ENCODE results near the gene ZBED4.

Gene ZBED4

DNA sequence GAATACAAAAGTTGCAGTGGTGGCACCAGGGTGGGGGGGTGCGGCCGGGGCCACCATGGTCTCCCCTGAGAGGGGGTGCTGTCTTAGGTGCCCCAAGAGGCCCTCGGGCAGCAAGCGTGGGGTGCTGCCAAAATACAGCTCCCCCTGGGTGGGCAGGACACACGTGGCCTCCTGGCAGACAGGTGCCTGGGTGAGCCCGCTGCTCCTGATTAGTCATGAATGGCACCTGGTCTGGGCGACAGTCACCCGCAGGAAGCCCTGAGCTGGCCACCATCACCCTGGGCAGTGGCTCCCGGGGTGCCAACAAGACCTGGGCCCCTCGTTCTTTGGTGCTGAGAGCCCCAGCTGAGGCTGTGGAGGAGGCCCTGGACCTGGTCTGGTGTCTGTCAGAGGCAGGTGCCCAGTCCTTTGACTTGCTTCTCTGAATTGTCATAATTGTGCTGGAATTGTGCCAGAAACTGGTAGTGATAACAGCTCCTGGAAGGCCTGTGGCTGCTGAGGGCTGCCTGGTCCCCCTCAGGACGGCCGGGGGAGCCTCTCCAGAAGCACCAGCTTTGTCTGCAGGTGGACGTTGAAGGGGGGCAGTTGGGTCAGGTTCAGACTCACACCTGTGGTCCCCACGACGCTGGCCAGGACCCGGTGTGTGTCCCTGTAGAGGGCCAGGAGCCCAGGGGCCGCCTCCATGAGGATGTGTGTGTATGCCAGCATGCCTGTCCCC, 49.8 kb downstream of the ZBED4 start:
- H3K27me3 Mint-ChIP-seq = no peaks in the 10 kb centered on the region
- no peak for ATAC-seq (ENCODE audit: low read depth)
- H3K36me3 Mint-ChIP-seq = peaks cover 32% of the 10 kb centered on the region
- DNase-seq (ENCODE audit: low spot score in 2 of 2) = no peak
- H3K9me3 Mint-ChIP-seq = peaks cover 3% of the 10 kb centered on the region
- H3K4me3 Mint-ChIP-seq = no peak overlapping the region
- no peak overlapping the region for H3K27ac Mint-ChIP-seq
- H3K4me1 Mint-ChIP-seq = peaks cover 3% of the 10 kb centered on the region

DNA sequence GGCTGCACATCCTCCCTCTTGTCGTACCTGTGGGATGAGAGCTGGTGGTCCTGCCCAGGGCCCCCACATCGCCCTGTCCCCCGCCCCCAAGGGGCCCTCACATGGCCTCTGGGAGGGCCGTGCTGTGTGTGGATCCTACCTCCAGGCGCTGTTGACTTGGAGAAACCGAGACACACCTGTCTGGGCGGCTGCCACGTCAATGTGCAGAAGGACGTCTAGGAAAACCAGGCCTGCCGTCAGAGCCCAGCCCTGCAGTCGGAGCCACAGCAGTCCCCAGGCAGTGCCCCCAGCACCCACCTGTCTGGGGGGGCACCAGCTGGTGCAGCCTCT, 50.4 kb downstream of the ZBED4 start:
- Mint-ChIP-seq H3K36me3 (peaks cover 32% of the 10 kb centered on the region), H3K9me3 (peaks cover 3% of the 10 kb centered on the region), H3K27me3 (no peaks in the 10 kb centered on the region), H3K4me3 (no peak overlapping the region), H3K4me1 (peaks cover 3% of the 10 kb centered on the region), H3K27ac (no peak overlapping the region)
- ATAC-seq (ENCODE audit: low read depth) = no peak
- no peak for DNase-seq (ENCODE audit: low spot score in 2 of 2)

DNA sequence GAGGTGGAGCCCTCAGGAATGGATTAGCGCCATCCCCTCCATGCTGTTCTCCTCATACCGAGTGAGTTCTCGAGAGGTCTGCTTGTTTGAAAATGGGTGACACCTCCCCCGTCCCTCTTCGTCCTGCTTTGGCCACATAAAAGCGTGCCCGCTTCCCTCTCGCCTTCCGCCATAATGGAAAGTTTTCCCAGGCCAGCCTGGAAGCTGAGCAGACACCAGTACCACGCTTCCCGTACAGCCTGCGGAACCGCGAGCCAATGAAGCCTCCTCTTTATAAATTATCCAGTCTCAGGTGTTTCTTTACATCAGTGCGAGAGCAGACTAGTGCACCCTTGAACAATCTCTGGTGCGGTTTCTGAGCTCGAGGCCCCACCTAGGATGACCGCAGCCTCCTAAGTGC, 51.8 kb downstream of the ZBED4 start:
- DNase-seq (ENCODE audit: low spot score in 2 of 2) (no peak), ATAC-seq (ENCODE audit: low read depth) (no peak)
- no peak overlapping the region for H3K4me3 Mint-ChIP-seq
- no peak overlapping the region for H3K27ac Mint-ChIP-seq
- peaks cover 3% of the 10 kb centered on the region for H3K9me3 Mint-ChIP-seq
- H3K36me3 Mint-ChIP-seq = peaks cover 32% of the 10 kb centered on the region
- peaks cover 3% of the 10 kb centered on the region for H3K4me1 Mint-ChIP-seq
- no peaks in the 10 kb centered on the region for H3K27me3 Mint-ChIP-seq

DNA sequence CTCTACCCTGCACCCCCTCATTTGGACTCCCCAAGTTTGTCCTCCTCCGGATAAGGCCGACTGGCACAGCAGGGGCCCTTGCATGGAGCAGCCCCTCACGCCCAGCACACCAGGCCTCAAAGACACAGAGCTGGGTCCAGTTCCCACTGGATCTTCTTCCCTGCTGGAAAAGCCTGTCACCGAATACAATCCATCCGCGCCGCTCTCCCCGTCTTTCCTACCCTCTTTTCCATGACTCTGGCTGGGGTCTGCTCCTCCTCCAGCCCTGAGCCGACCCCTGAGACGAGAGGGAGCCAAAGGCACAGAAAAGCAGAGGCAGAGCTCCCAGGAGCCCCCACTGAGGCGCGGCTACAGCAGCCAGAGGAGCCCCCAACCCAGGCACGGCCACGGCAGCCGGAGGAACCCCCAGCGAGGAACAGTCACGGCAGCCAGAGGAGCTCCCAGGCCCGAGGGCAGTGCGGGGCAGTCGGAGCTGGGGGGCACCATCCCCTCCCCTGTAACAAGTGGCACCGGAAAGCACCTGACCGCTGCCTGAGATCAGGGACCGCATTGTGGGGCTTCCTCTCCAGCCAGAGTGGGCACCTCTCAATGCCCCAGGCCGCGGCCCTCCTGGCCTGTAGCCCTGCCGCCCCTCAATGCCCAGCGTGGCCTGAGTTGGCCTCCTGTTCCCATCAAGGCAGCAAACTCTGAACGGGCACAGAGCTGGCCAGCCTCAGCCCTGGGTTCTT, 52.6 kb downstream of the ZBED4 start:
- peaks cover 3% of the 10 kb centered on the region for H3K9me3 Mint-ChIP-seq
- H3K4me1 Mint-ChIP-seq = peaks cover 3% of the 10 kb centered on the region
- H3K4me3 Mint-ChIP-seq = no peak overlapping the region
- no peaks in the 10 kb centered on the region for H3K27me3 Mint-ChIP-seq
- DNase-seq (ENCODE audit: low spot score in 2 of 2) (no peak), ATAC-seq (ENCODE audit: low read depth) (no peak)
- no peak overlapping the region for H3K27ac Mint-ChIP-seq
- H3K36me3 Mint-ChIP-seq = peaks cover 25% of the 10 kb centered on the region

DNA sequence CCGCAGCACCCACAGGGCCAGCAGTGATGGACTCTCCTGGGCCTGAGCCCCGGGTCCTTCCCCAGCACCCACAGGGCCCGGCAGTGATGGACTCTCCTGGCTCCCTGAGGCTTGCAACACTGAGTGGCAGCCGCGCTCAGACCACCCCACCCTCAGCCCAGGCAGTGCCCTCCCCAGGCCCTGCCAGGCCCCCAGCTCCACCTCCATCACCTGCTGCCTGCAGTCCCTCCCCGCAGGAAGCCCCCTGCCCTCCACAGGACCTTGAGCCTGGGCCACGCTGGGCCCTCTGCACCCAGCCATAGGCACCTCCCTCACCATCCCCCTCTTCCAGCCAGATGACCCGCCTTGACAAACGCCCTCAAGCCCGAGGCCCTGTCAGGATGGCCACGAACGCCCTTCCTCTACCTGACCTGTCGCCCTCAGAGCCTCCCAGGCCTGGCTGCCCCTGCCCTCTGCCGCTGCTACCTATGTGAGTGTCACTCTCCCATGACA, 53.2 kb downstream of the ZBED4 start:
- Mint-ChIP-seq H3K36me3 (peaks cover 19% of the 10 kb centered on the region), H3K4me3 (no peak overlapping the region), H3K9me3 (no peaks in the 10 kb centered on the region), H3K27me3 (no peaks in the 10 kb centered on the region), H3K4me1 (peaks cover 3% of the 10 kb centered on the region), H3K27ac (peak overlapping the region; percentile 68)
- no peak for DNase-seq (ENCODE audit: low spot score in 2 of 2)
- no peak for ATAC-seq (ENCODE audit: low read depth)

DNA sequence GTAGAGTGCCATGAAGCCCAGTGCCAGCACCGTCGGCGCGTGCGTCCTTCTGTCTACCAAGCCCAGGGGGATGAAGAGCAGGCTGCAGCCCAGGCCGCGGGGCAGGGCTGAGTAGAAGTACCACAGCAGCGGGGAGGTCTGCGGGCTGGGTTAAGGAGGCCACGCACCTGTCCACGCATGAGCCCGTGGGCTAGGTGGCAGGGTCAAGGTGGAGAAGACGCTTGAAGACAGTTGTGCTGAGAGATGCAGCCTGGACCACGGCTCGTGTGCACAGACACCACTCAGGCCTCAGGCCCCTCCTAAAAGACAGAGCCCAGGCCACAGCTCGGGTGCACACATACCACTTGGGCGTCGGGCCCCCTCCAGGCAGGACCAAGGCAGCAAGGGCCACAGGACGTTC, 54.2 kb downstream of the ZBED4 start:
- ATAC-seq (ENCODE audit: low read depth) = no peak
- DNase-seq (ENCODE audit: low spot score in 2 of 2) = no peak
- peaks cover 3% of the 10 kb centered on the region for H3K4me1 Mint-ChIP-seq
- peaks cover 12% of the 10 kb centered on the region for H3K36me3 Mint-ChIP-seq
- H3K27ac Mint-ChIP-seq = peak overlapping the region; percentile 68
- no peaks in the 10 kb centered on the region for H3K27me3 Mint-ChIP-seq
- H3K4me3 Mint-ChIP-seq = no peak overlapping the region
- H3K9me3 Mint-ChIP-seq = no peaks in the 10 kb centered on the region

DNA sequence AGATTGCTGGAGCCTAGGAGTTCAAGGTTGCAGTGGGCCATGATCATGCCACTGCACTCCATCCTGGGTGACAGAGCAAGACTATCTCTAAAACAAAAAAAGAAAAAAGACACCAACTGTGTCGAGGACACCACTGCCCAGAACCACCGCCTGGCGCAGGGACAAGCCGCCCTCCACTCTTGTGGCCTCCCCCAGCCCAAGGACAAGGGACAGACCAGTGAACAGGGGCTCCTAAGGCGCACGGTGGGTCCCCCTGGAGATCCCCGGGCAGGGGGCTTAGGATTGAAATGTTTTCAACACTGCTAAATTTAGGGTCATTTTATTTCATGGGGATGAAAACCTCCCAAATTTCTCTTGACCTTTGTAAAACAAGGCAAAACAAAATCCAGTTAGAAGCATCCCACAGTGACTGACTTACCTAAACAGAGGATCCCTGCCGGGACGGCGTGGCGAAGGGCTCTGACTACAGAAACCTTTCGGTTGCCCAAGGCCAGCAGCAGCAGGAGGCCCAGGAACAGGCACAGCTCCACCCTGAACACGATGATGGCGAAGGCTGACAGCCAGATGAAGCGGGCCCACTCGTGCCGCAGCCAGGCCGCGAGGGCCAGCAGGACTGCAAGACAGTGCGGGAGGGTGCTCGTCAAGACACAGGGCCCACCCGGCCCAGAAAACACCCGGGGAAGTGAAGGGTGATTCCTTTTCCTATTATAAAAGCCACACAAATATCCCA, 56.0 kb downstream of the ZBED4 start:
- Mint-ChIP-seq H3K27me3 (no peaks in the 10 kb centered on the region), H3K36me3 (peaks cover 12% of the 10 kb centered on the region), H3K4me1 (peaks cover 3% of the 10 kb centered on the region), H3K9me3 (no peaks in the 10 kb centered on the region), H3K4me3 (no peak overlapping the region), H3K27ac (no peak overlapping the region)
- ATAC-seq (ENCODE audit: low read depth) (no peak), DNase-seq (ENCODE audit: low spot score in 2 of 2) (no peak)

DNA sequence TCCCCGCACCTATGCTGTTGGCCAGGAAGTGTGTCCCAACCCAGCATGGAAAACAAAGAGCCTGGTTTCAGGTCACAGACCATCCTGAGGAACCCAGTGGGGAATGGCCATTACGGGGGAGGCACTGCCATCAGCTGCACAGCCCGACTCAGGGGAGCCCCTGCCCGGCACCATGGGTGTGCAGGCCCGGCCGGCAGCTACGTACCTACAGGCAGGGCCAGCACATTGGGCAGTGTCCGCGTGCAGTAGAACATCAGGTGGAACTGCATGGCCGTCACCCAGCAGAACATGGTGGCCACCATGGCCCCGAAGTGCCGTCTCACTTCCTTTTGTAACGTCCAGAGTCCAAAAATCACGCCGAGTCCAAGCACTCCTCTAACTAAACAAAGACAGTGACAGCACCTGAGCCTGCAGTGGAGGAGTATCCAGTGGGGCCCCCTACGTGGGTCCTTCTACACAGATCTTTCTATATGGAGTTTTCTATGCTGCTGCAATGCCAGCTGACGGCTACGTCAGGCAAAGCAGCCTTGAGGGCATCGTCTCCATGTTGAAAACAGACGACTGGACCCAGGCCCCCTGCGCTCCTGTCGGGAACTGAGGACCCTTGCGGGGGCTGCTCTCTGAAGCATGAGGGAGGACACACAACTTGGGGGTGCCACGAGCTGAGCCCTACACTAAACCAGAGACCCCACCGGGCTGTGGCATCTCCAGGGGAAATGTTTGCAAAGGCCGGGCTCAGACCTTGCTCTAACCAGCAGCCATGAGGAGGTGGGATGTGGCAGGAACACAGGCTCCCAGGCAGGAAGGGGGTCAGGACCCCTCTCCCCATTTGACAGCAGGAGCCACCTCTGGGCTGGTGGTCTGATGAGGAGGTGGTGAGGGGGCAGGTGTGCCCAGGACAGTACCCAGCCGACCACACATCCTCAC, 56.8 kb downstream of the ZBED4 start:
- Mint-ChIP-seq H3K4me1 (peaks cover 3% of the 10 kb centered on the region), H3K9me3 (no peaks in the 10 kb centered on the region), H3K27me3 (no peaks in the 10 kb centered on the region), H3K36me3 (peaks cover 11% of the 10 kb centered on the region), H3K27ac (no peak overlapping the region), H3K4me3 (no peak overlapping the region)
- no peak for ATAC-seq (ENCODE audit: low read depth)
- DNase-seq (ENCODE audit: low spot score in 2 of 2) = no peak

DNA sequence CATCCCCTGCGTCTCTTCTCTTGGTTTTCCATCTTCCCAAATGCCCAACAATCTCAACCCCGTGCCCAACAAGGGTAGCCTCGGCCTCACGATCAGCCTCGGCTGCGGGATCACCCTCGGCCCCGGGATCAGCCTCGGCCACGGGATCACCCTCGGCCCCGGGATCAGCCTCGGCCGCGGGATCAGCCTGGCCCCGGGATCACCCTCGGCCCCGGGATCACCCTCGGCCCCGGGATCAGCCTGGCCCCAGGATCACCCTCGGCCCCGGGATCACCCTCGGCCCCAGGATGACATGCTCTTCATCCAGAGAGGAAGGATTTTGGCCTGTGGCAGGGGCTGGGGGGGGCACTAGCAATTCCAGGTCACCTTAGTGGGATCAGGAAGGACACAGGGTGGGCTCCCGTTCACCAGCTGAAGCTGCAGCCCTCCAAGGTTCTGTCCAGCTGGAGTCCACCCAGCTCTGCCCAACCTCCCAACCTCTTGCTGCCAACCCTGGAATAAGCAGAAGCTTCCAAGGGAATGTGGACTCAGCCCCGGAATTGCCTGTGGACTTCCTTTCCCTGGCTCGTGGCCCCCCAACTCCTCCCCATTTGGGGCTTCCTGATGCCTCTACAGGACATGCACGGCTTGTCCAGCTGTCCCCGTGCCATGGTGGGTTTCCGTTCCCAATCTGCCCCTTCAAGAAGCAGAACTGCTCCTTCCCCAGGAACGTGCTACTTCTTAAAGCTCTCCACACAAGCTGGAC, 58.4 kb downstream of the ZBED4 start:
- ATAC-seq (ENCODE audit: low read depth) (no peak), DNase-seq (ENCODE audit: low spot score in 2 of 2) (no peak)
- Mint-ChIP-seq H3K9me3 (no peaks in the 10 kb centered on the region), H3K27me3 (no peaks in the 10 kb centered on the region), H3K4me3 (no peak overlapping the region), H3K4me1 (peaks cover 3% of the 10 kb centered on the region), H3K27ac (no peak overlapping the region), H3K36me3 (peaks cover 7% of the 10 kb centered on the region)

DNA sequence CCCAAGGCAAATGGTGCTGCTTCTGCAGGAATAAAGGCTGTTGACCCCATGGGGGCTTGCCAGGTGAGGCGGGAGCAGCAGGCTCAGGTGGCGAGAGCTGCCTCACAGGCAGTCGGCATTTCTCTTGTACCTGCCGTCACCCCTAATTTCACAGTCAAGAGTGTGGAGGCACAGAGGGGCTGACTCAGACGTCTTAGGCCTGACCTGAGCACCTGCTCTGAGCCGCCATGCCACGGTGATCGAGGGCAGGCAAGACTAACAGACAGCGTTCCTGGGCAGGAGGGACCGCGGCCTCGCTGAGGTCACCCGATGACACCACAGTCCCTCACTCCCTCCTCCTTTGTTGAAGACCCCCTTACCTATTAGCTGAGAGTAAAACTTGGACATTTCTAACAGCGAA, 59.4 kb downstream of the ZBED4 start:
- H3K4me1 Mint-ChIP-seq = no peaks in the 10 kb centered on the region
- ATAC-seq (ENCODE audit: low read depth) (no peak), DNase-seq (ENCODE audit: low spot score in 2 of 2) (no peak)
- H3K4me3 Mint-ChIP-seq = no peak overlapping the region
- no peaks in the 10 kb centered on the region for H3K36me3 Mint-ChIP-seq
- H3K9me3 Mint-ChIP-seq = no peaks in the 10 kb centered on the region
- H3K27me3 Mint-ChIP-seq = no peaks in the 10 kb centered on the region
- no peak overlapping the region for H3K27ac Mint-ChIP-seq

DNA sequence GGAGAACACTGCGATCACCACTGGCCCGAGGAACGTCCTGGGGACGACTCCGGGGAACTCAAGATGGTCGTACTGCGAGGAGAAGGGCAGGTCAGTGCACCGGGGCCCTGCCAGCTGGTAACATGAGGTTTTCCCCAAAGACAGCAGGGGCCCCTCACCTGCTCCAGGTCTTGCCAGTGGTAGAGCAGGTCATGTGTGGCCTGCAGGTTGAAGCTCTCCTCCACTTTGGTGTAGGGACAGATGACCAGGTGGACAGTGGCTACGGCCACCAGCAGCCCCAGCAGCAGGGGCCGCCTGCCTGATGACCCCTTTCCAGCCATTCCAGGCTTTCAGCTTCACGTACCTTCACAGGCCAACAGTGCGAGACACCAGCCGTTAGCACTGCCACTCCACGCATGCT, 59.8 kb downstream of the ZBED4 start:
- H3K27ac Mint-ChIP-seq = no peak overlapping the region
- H3K4me3 Mint-ChIP-seq = no peak overlapping the region
- ATAC-seq (ENCODE audit: low read depth) = no peak
- no peaks in the 10 kb centered on the region for H3K4me1 Mint-ChIP-seq
- H3K27me3 Mint-ChIP-seq = no peaks in the 10 kb centered on the region
- no peaks in the 10 kb centered on the region for H3K36me3 Mint-ChIP-seq
- DNase-seq (ENCODE audit: low spot score in 2 of 2) = no peak
- no peaks in the 10 kb centered on the region for H3K9me3 Mint-ChIP-seq

DNA sequence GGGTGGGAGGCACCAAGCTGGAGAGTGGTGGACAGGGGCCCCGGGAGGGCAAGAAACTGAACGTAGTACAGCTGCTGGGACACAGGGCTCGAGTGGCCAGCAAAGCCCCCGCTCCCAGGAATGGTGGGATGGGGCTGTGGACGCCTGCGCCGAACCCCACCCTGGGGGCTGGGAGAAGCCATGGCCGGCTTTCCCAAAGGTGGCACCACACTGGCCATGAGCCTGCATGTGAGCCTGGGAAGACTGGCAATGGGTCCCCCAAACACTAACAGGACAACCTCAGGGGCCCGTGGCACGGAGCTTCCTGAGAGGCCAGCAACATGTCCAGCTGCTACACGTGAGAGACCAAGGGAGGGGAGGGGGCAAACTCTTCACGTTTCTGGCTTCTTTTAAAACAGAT, 60.6 kb downstream of the ZBED4 start:
- Mint-ChIP-seq H3K27me3 (no peaks in the 10 kb centered on the region), H3K27ac (no peak overlapping the region), H3K36me3 (no peaks in the 10 kb centered on the region), H3K4me1 (no peaks in the 10 kb centered on the region), H3K9me3 (no peaks in the 10 kb centered on the region), H3K4me3 (no peak overlapping the region)
- DNase-seq (ENCODE audit: low spot score in 2 of 2) = no peak
- no peak for ATAC-seq (ENCODE audit: low read depth)

DNA sequence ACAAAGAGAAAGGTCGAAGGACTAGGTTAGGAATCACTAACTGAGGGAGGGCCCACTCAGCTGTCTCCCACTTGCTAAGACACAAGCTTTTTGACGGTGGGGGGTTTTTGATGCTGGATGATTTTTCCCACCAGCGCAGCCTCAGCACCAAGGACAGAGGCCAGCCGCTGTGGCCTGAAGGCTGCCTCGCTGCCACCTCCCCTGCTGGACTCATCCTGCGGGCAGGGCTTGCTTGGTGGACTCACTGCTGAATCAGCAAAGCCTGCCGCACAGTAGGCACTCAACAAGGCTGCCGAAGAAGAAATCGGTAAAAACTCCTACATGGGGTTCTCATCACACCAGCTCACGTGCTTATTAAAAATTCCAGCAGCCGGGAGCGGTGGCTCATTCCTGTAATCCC, 62.0 kb downstream of the ZBED4 start:
- Mint-ChIP-seq H3K9me3 (no peaks in the 10 kb centered on the region), H3K27me3 (no peaks in the 10 kb centered on the region), H3K36me3 (no peaks in the 10 kb centered on the region), H3K27ac (no peak overlapping the region), H3K4me1 (no peaks in the 10 kb centered on the region), H3K4me3 (no peak overlapping the region)
- ATAC-seq (ENCODE audit: low read depth) (no peak), DNase-seq (ENCODE audit: low spot score in 2 of 2) (no peak)
